ENCODE results near the gene ALOX12B. TPM values are rescaled to one million over a fixed set of nuclear protein-coding genes. Genes with fewer than 3 reads are reported as not detected.

ALOX12B gene
- total and polyA plus RNA-seq, 2 of the 13 experiments (the other 11 are each of a cell fraction or from before 2014, with no cell fraction given) = 0.13 TPM; not detected in 1

DNA sequence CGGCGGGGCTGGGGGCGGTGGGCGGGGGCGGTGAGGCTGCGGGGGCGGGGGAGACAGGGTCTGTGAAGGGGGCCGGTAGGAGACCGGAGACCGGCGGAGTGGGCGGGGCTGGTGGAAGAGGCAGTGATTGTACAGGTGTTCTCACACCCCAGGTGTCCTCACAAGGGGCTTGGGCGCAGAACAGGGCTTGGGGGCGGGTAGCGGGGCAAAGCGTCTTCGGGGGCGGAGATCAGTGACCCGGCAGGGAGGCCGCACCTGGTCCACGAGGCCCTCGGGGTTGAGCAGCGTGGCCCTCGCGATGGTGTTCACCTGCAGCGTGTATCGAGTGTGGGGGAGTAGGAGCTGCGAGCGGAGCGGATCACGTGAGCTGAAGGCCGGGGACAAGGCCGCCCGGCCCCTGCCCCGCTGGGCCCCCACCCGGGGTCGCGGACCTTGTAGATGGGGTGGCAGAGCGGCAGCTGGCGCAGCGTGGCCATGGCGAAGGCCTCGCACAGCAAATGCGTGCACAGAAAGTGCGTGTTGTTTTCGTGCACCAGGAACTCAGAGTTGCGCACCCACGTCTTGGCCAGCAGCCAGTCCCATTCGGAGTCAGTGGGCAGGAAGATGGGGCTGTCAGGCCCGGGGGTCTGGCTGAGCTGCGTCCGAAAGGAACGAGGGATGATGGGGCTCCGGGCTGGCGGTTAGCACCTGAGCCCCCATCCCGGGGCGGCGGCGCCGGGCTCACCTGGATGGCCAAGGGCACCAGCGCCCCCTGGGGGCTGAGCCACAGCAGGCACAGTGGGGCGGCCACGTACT, 22.3 kb upstream of the ALOX12B start (continued):
- TF ChIP-seq, protein P1, sequence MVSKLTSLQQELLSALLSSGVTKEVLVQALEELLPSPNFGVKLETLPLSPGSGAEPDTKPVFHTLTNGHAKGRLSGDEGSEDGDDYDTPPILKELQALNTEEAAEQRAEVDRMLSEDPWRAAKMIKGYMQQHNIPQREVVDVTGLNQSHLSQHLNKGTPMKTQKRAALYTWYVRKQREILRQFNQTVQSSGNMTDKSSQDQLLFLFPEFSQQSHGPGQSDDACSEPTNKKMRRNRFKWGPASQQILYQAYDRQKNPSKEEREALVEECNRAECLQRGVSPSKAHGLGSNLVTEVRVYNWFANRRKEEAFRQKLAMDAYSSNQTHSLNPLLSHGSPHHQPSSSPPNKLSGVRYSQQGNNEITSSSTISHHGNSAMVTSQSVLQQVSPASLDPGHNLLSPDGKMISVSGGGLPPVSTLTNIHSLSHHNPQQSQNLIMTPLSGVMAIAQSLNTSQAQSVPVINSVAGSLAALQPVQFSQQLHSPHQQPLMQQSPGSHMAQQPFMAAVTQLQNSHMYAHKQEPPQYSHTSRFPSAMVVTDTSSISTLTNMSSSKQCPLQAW (CRISPR knock-in tag; IDR thresholded peaks at IDR 0.05) = no peak
- TF ChIP-seq MTF2 (CRISPR knock-in tag; IDR thresholded peaks at IDR 0.05; ENCODE audit: borderline replicate concordance) (0 out of 2 replicates have a peak, but pooled peaks have one; percentile 72), KLF11 (CRISPR knock-in tag; IDR thresholded peaks at IDR 0.05) (no peak), GABPB1 (CRISPR knock-in tag; IDR thresholded peaks at IDR 0.05) (peak; percentile 49; the same call in 1 of the 2 replicates), ZNF652 (CRISPR knock-in tag; IDR thresholded peaks at IDR 0.05; ENCODE audit: borderline replicate concordance, low read depth) (no peak), MTA1 (CRISPR knock-in tag; IDR thresholded peaks at IDR 0.05; ENCODE audit: borderline replicate concordance) (0 out of 2 replicates have a peak, but pooled peaks have one; percentile 13), ATM (IDR thresholded peaks at IDR 0.05; ENCODE audit: borderline replicate concordance) (no peak), STAG1 (CRISPR knock-in tag; IDR thresholded peaks at IDR 0.05) (peak; percentile 69)
- TF ChIP-seq, protein P2, sequence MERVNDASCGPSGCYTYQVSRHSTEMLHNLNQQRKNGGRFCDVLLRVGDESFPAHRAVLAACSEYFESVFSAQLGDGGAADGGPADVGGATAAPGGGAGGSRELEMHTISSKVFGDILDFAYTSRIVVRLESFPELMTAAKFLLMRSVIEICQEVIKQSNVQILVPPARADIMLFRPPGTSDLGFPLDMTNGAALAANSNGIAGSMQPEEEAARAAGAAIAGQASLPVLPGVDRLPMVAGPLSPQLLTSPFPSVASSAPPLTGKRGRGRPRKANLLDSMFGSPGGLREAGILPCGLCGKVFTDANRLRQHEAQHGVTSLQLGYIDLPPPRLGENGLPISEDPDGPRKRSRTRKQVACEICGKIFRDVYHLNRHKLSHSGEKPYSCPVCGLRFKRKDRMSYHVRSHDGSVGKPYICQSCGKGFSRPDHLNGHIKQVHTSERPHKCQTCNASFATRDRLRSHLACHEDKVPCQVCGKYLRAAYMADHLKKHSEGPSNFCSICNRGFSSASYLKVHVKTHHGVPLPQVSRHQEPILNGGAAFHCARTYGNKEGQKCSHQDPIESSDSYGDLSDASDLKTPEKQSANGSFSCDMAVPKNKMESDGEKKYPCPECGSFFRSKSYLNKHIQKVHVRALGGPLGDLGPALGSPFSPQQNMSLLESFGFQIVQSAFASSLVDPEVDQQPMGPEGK (CRISPR knock-in tag; IDR thresholded peaks at IDR 0.05) = peak; percentile 84
- TF ChIP-seq, protein P3, sequence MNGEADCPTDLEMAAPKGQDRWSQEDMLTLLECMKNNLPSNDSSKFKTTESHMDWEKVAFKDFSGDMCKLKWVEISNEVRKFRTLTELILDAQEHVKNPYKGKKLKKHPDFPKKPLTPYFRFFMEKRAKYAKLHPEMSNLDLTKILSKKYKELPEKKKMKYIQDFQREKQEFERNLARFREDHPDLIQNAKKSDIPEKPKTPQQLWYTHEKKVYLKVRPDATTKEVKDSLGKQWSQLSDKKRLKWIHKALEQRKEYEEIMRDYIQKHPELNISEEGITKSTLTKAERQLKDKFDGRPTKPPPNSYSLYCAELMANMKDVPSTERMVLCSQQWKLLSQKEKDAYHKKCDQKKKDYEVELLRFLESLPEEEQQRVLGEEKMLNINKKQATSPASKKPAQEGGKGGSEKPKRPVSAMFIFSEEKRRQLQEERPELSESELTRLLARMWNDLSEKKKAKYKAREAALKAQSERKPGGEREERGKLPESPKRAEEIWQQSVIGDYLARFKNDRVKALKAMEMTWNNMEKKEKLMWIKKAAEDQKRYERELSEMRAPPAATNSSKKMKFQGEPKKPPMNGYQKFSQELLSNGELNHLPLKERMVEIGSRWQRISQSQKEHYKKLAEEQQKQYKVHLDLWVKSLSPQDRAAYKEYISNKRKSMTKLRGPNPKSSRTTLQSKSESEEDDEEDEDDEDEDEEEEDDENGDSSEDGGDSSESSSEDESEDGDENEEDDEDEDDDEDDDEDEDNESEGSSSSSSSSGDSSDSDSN (CRISPR knock-in tag; IDR thresholded peaks at IDR 0.05) = peak; percentile 29; the same call in 1 of the 2 replicates
- TF ChIP-seq, protein P4, sequence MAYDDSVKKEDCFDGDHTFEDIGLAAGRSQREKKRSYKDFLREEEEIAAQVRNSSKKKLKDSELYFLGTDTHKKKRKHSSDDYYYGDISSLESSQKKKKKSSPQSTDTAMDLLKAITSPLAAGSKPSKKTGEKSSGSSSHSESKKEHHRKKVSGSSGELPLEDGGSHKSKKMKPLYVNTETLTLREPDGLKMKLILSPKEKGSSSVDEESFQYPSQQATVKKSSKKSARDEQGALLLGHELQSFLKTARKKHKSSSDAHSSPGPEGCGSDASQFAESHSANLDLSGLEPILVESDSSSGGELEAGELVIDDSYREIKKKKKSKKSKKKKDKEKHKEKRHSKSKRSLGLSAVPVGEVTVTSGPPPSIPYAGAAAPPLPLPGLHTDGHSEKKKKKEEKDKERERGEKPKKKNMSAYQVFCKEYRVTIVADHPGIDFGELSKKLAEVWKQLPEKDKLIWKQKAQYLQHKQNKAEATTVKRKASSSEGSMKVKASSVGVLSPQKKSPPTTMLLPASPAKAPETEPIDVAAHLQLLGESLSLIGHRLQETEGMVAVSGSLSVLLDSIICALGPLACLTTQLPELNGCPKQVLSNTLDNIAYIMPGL (CRISPR knock-in tag; IDR thresholded peaks at IDR 0.05; ENCODE audit: borderline replicate concordance in 1 of 2, low read depth in 1 of 2) = peak; percentile 41 to 72; a peak in 2 of 4 replicates

Data from HepG2 (cell line).